DOHH2 (cell line): ENCODE results near the gene AAMP.

Experiments used
- CTCF ChIP-seq: fragments of 200-600 bp; sonication (generic); IDR thresholded peaks from one replicate; pipeline ENCODE4 v1.5.1; 2014; ENCODE audit warnings: antibody characterized with exemption, mild to moderate bottlenecking, low read depth, low read length; ENCODE audit not compliant: poor library complexity, severe bottlenecking
- EZH2phosphoT487 ChIP-seq: fragments of 200-600 bp; sonication (generic); IDR thresholded peaks from 2 replicates; pipeline ENCODE4 v1.6.1; 2017; ENCODE audit warnings: borderline replicate concordance, mild to moderate bottlenecking, antibody characterized with exemption, low read length, moderate library complexity, mixed read lengths

- TF ChIP-seq CTCF (no peak), EZH2phosphoT487 (no peak)
Observed at GRCh38 chr2:218315397-218315796, 45.5 kb upstream of the AAMP start.
